Adrenal gland (tissue), 12 donors: ENCODE data around the gene RHO. TPM values are rescaled to one million over a fixed set of nuclear protein-coding genes. Genes with fewer than 3 reads are reported as not detected.

ENCODE experiments used
- DNase-seq, 7 donors: peaks; one replicate each; pipeline ENCODE4 v3.0.0-alpha.2; 2019 to 2020
- H3K27ac ChIP-seq, 5 donors: fragments of 200-600 bp; sonication (generic) in 4 of 5; 1 replicate in 3 of 5; 2 replicates in 2 of 5; pipeline versions ENCODE4 v1.5.1 to v1.8.0; 2016 to 2020; ENCODE audit warnings: mild to moderate bottlenecking in 1 of 5
- H3K27me3 ChIP-seq: fragments of 200-600 bp; 2 replicates; pipeline ENCODE4 v1.8.0; 2021
- H3K36me3 ChIP-seq, 2 donors: fragments of 200-600 bp; replicated peaks in 1 of 2; 1 replicate in 1 of 2; 2 replicates in 1 of 2; pipeline versions ENCODE4 v1.5.1 to v1.8.0; 2018 to 2022
- H3K4me1 ChIP-seq, 2 donors: fragments of 200-600 bp; replicated peaks in 1 of 2; 1 replicate in 1 of 2; 2 replicates in 1 of 2; pipeline versions ENCODE4 v1.5.1 to v1.8.0; 2018 to 2021
- H3K4me3 ChIP-seq, 4 donors: fragments of 200-600 bp; sonication (generic) in 3 of 4; one replicate each; pipeline ENCODE4 v1.5.1; 2016 to 2018
- H3K9me3 ChIP-seq, 3 donors: fragments of 200-600 bp; sonication (generic) in 1 of 3; replicated peaks in 1 of 3; 1 replicate in 2 of 3; 2 replicates in 1 of 3; pipeline versions ENCODE4 v1.5.1 to v1.8.0; 2016 to 2021
- CTCF ChIP-seq, 6 experiments: fragments of 450-650 bp in 4 of 6; fragments of 200-600 bp in 2 of 6; sonication (generic) in 1 of 6; IDR thresholded peaks; 1 replicate in 5 of 6; 2 replicates in 1 of 6; pipeline versions ENCODE4 v1.5.1 to v1.8.0; 2016 to 2021; ENCODE audit warnings: antibody characterized with exemption in 6 of 6, mild to moderate bottlenecking in 2 of 6, moderate library complexity in 1 of 6
- POLR2A ChIP-seq, 2 donors: fragments of 450-650 bp; IDR thresholded peaks; one replicate each; pipeline ENCODE4 v1.6.1; 2017; ENCODE audit warnings: antibody characterized with exemption in 2 of 2, mild to moderate bottlenecking in 2 of 2, moderate library complexity in 1 of 2
- WGBS, 4 donors: extraction: QIAGEN DNeasy Blood & Tissue Kit in 2 of 4; methylation state at CpG; one replicate each; pipeline versions ENCODE4 v1.1.5 to v1.1.7; 2013 to 2017; 5-methylcytosine and 5-hydroxymethylcytosine counted together
- intact Hi-C, 2 donors: fragments of 100-400 bp; cut with DNase I; formaldehyde crosslinking; loops; one replicate each; pipeline versions ENCODE4 v1.14.1 to v1.15.0; 2022 to 2023
- polyA plus RNA-seq, 3 donors: library from polyadenylated mRNA; stranded (reverse); fragments of 200-250 nt in 2 of 3; fragments of 350-450 nt in 1 of 3; fragmentation: Illumina TruSeq in 1 of 3; extraction: RNeasy Lipid Tissue Mini Kit (QIAGEN cat#74804) in 1 of 3; gene quantifications; one replicate each; pipeline ENCODE4 v1.2.3, GENCODE V29; 2013 to 2014
- total RNA-seq, 9 donors: library from RNA; depleted of rRNA in 4 of 9; stranded (reverse); fragments of >200 nt in 4 of 9; fragments of 120-200 nt in 1 of 9; fragmentation: NEBNext Ultra II Directional in 1 of 9; extraction: Animal tissue kit (Norgen Biotek cat#: 25700) in 1 of 9; gene quantifications; one replicate each; pipeline versions ENCODE4 v1.1.0 to v1.2.4, GENCODE V29; 2013 to 2023
- donor health status: healthy with polysubstance abuse.
- donor health status: Bipolar disorder and iron deficiency.
- donor health status: DM: yes; HTN: yes; CAD: no.
- donor health status: DM: no; HTN: no; CAD: no.
- donor health status: DM: no; HTN: no; CAD: no.
- donor health status: DM: yes; HTN: yes; CAD: no.

Gene RHO
- total and polyA plus RNA-seq, 12 donors = not detected

- H3K27me3 ChIP-seq = no peaks in the 10 kb centered on the region
- no peak overlapping the region for H3K4me3 ChIP-seq
- peaks cover 0 to 7% of the 10 kb centered on the region in 2 donors for H3K36me3 ChIP-seq
- H3K9me3 ChIP-seq = no peaks in the 10 kb centered on the region
- no peak overlapping the region for H3K27ac ChIP-seq
- TF ChIP-seq CTCF (IDR thresholded peaks at IDR 0.05) (no peak), POLR2A (IDR thresholded peaks at IDR 0.05) (no peak)
- intact Hi-C loops = loop anchor here in 1 of 2 donors (10.0 kb wide), 1 partner anchor 427 kb away; no protein-coding TSS in a partner anchor
- 79 to 91% (median 88%) methylated on average over 9 of the region's 9 CpGs for WGBS, 4 donors
- no peak for DNase-seq
- peaks cover 0 to 7% of the 10 kb centered on the region in 2 donors for H3K4me1 ChIP-seq
Observed at GRCh38 chr3:129507181-129507831, 21.1 kb upstream of the RHO start.

- Histone ChIP-seq H3K9me3 (no peaks in the 10 kb centered on the region), H3K4me3 (no peak overlapping the region), H3K4me1 (no peaks in the 10 kb centered on the region), H3K36me3 (peaks cover 0 to 22% of the 10 kb centered on the region in 2 donors), H3K27me3 (no peaks in the 10 kb centered on the region), H3K27ac (no peak overlapping the region)
- no peak for DNase-seq
- intact Hi-C loops = no loop called here
- no peak for TF ChIP-seq POLR2A (IDR thresholded peaks at IDR 0.05)
- no peak for TF ChIP-seq CTCF (IDR thresholded peaks at IDR 0.05)
Observed at GRCh38 chr3:129512595-129512994, 15.8 kb upstream of the RHO start.

GRCh38 chr3:129513705-129514104 lies 14.7 kb upstream of the RHO start:
- Histone ChIP-seq H3K27ac (no peak overlapping the region), H3K9me3 (no peaks in the 10 kb centered on the region), H3K27me3 (no peaks in the 10 kb centered on the region), H3K4me3 (no peak overlapping the region), H3K36me3 (peaks cover 0 to 22% of the 10 kb centered on the region in 2 donors), H3K4me1 (no peaks in the 10 kb centered on the region)
- TF ChIP-seq CTCF (IDR thresholded peaks at IDR 0.05) (no peak), POLR2A (IDR thresholded peaks at IDR 0.05) (no peak)
- DNase-seq = no peak
- intact Hi-C loops = no loop called here
- 89 to 97% (median 91%) methylated on average over 2 to 8 of the region's 8 CpGs for WGBS, 4 donors

- H3K36me3 ChIP-seq = peaks cover 0 to 23% of the 10 kb centered on the region in 2 donors
- no peaks in the 10 kb centered on the region for H3K27me3 ChIP-seq
- intact Hi-C loops = no loop called here
- 85 to 94% (median 91%) methylated on average over 6 to 10 of the region's 10 CpGs for WGBS, 4 donors
- no peaks in the 10 kb centered on the region for H3K9me3 ChIP-seq
- H3K27ac ChIP-seq = no peak overlapping the region
- TF ChIP-seq POLR2A (IDR thresholded peaks at IDR 0.05) = no peak
- TF ChIP-seq CTCF (IDR thresholded peaks at IDR 0.05) = no peak
- peak in 2 of 7 donors; percentile 53 to 54 for DNase-seq
- H3K4me3 ChIP-seq = no peak overlapping the region
- H3K4me1 ChIP-seq = no peaks in the 10 kb centered on the region
Observed at GRCh38 chr3:129514110-129514509, 14.3 kb upstream of the RHO start.
